ENCODE results near the gene SLC35G1.

SLC35G1 gene

GRCh38 chr10:93951905-93952304 lies 58.1 kb downstream of the SLC35G1 start:
- Mint-ChIP-seq H3K36me3 (no peaks in the 10 kb centered on the region), H3K27me3 (no peaks in the 10 kb centered on the region), H3K27ac (no peak overlapping the region), H3K4me1 (no peaks in the 10 kb centered on the region), H3K9me3 (no peaks in the 10 kb centered on the region), H3K4me3 (no peak overlapping the region)
- DNase-seq (ENCODE audit: low spot score in 2 of 2) (no peak), ATAC-seq (ENCODE audit: low read depth) (no peak)
